Measurements from ENCODE around the gene FMNL2.

DNA sequence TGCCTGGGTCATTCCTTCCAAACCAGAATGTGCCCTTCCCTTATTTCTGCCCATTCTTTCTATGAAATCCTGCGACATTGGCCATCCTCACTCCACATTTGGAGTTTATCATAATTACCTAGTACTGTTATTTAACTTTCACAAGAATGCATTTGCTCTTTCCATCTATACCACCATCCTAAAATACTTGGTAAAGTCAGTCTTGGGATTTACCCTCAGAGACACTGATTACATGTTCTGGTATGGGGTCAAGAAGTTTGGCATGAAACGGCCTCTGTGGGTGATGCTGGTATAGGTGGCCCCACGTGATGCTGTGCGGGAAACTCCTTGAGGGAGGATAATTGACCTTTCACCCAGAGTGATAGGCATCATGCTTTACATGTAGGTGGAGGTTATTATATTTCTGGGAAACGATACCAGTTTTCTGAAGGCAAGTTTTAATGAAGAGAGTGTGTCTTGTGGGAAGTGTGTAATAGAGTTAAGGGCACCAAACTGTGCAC is 123.5 kb downstream of the FMNL2 start:
- TF ChIP-seq, protein P1, sequence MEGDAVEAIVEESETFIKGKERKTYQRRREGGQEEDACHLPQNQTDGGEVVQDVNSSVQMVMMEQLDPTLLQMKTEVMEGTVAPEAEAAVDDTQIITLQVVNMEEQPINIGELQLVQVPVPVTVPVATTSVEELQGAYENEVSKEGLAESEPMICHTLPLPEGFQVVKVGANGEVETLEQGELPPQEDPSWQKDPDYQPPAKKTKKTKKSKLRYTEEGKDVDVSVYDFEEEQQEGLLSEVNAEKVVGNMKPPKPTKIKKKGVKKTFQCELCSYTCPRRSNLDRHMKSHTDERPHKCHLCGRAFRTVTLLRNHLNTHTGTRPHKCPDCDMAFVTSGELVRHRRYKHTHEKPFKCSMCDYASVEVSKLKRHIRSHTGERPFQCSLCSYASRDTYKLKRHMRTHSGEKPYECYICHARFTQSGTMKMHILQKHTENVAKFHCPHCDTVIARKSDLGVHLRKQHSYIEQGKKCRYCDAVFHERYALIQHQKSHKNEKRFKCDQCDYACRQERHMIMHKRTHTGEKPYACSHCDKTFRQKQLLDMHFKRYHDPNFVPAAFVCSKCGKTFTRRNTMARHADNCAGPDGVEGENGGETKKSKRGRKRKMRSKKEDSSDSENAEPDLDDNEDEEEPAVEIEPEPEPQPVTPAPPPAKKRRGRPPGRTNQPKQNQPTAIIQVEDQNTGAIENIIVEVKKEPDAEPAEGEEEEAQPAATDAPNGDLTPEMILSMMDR (conservative IDR thresholded peaks at IDR 0.05; ENCODE audit: low read depth in 2 of 2), result no peak
- TF ChIP-seq, protein P2, sequence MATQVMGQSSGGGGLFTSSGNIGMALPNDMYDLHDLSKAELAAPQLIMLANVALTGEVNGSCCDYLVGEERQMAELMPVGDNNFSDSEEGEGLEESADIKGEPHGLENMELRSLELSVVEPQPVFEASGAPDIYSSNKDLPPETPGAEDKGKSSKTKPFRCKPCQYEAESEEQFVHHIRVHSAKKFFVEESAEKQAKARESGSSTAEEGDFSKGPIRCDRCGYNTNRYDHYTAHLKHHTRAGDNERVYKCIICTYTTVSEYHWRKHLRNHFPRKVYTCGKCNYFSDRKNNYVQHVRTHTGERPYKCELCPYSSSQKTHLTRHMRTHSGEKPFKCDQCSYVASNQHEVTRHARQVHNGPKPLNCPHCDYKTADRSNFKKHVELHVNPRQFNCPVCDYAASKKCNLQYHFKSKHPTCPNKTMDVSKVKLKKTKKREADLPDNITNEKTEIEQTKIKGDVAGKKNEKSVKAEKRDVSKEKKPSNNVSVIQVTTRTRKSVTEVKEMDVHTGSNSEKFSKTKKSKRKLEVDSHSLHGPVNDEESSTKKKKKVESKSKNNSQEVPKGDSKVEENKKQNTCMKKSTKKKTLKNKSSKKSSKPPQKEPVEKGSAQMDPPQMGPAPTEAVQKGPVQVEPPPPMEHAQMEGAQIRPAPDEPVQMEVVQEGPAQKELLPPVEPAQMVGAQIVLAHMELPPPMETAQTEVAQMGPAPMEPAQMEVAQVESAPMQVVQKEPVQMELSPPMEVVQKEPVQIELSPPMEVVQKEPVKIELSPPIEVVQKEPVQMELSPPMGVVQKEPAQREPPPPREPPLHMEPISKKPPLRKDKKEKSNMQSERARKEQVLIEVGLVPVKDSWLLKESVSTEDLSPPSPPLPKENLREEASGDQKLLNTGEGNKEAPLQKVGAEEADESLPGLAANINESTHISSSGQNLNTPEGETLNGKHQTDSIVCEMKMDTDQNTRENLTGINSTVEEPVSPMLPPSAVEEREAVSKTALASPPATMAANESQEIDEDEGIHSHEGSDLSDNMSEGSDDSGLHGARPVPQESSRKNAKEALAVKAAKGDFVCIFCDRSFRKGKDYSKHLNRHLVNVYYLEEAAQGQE (IDR thresholded peaks at IDR 0.05; ENCODE audit: unreplicated experiment), result no peak
- no peak for TF ChIP-seq EZH2phosphoT487 (IDR thresholded peaks at IDR 0.05; ENCODE audit: unreplicated experiment)
